ENCODE data around the gene DDX39A. TPM values are rescaled to one million over a fixed set of nuclear protein-coding genes. Genes with fewer than 3 reads are reported as not detected.

The DDX39A gene
- polyA plus RNA-seq, 1 of the 3 experiments (the other 2 are of a cell fraction) = 88.8 TPM

GRCh38 chr19:14446336-14447036 is 27.3 kb upstream of the DDX39A start:
- 96% methylated on average over 7 of the region's 10 CpGs for WGBS (ENCODE audit: low lambda C conversion rate)
- peaks cover 6% of the 10 kb centered on the region for H3F3A ChIP-seq (replicated peaks; ENCODE audit: insufficient read depth)
- CTCF ChIA-PET = interaction anchor here (1.0 to 1.1 kb wide), 2 partner anchors 33 to 39 kb away, joined by 3 to 4 read pairs; no protein-coding TSS in a partner anchor

GRCh38 chr19:14443632-14444216 is 24.6 kb upstream of the DDX39A start:
- peaks cover 15% of the 10 kb centered on the region for H4K20me1 ChIP-seq (ENCODE audit: insufficient read depth)
- no peak overlapping the region for H3K27ac ChIP-seq (ENCODE audit: low read depth in 2 of 2, low read length in 1 of 2)
- H3K4me1 ChIP-seq (ENCODE audit: control insufficient read depth in 1 of 2, insufficient read depth in 2 of 2, low read depth in 1 of 2, low read length in 1 of 2) = peaks cover 0 to 24% of the 10 kb centered on the region in 2 experiments; a peak in 1 of 4 replicates
- DNase-seq = no peak
- ChIA-PET POLR2A (no interaction called here), CTCF (no interaction called here)
- peaks cover 27% of the 10 kb centered on the region for H3K79me2 ChIP-seq (ENCODE audit: insufficient read depth)
- 93% methylated on average over 12 of the region's 14 CpGs for WGBS (ENCODE audit: low lambda C conversion rate)
- H3K36me3 ChIP-seq (replicated peaks in 1 of 2; ENCODE audit: control insufficient read depth in 1 of 2, insufficient read depth in 2 of 2, low read length in 1 of 2) = peaks cover 30 to 32% of the 10 kb centered on the region in 2 experiments
- no peaks in the 10 kb centered on the region for H3F3A ChIP-seq (replicated peaks; ENCODE audit: insufficient read depth)
- no peaks in the 10 kb centered on the region for H3K9me2 ChIP-seq
- H2AFZ ChIP-seq (ENCODE audit: low read depth) = no peak overlapping the region
- no peak for TF ChIP-seq RFX5 (IDR thresholded peaks at IDR 0.05; ENCODE audit: low read length)
- no peak for TF ChIP-seq USF1 (IDR thresholded peaks at IDR 0.05; ENCODE audit: borderline replicate concordance, low read depth)
- TF ChIP-seq TCF12 (IDR thresholded peaks at IDR 0.05) = no peak
- no peak overlapping the region for H3K4me2 ChIP-seq
- H3K9me3 ChIP-seq = no peaks in the 10 kb centered on the region
- no peaks in the 10 kb centered on the region for H3K27me3 ChIP-seq (ENCODE audit: insufficient read depth)
- no peak overlapping the region for H3K9ac ChIP-seq
- H3K4me3 ChIP-seq (ENCODE audit: low read depth in 2 of 2, low read length in 1 of 2) = no peak overlapping the region

More at GRCh38 chr19:14446336-14447036, 27.3 kb upstream of the DDX39A start:
- POLR2A ChIA-PET = no interaction called here
- Histone ChIP-seq H4K20me1 (ENCODE audit: insufficient read depth) (no peaks in the 10 kb centered on the region), H3K27ac (ENCODE audit: low read depth in 2 of 2, low read length in 1 of 2) (no peak overlapping the region), H3K36me3 (replicated peaks in 1 of 2; ENCODE audit: control insufficient read depth in 1 of 2, insufficient read depth in 2 of 2, low read length in 1 of 2) (peaks cover 44 to 45% of the 10 kb centered on the region in 2 experiments), H3K4me3 (ENCODE audit: low read depth in 2 of 2, low read length in 1 of 2) (no peak overlapping the region), H3K9ac (no peak overlapping the region), H3K9me2 (no peaks in the 10 kb centered on the region), H3K27me3 (ENCODE audit: insufficient read depth) (no peaks in the 10 kb centered on the region), H2AFZ (ENCODE audit: low read depth) (no peak overlapping the region), H3K4me1 (ENCODE audit: control insufficient read depth in 1 of 2, insufficient read depth in 2 of 2, low read depth in 1 of 2, low read length in 1 of 2) (peaks cover 0 to 3% of the 10 kb centered on the region in 2 experiments; a peak in 1 of 4 replicates), H3K79me2 (ENCODE audit: insufficient read depth) (peaks cover 4% of the 10 kb centered on the region; the same call in 1 of the 2 replicates), H3K4me2 (no peak overlapping the region), H3K9me3 (no peaks in the 10 kb centered on the region)
- TF ChIP-seq RFX5 (IDR thresholded peaks at IDR 0.05; ENCODE audit: low read length) = no peak
- TF ChIP-seq POLR2AphosphoS5 (IDR thresholded peaks at IDR 0.05; ENCODE audit: low read depth, low read length) = no peak
- TF ChIP-seq EZH2phosphoT487 (IDR thresholded peaks at IDR 0.05; ENCODE audit: borderline replicate concordance, low read depth) = no peak
- no peak for TF ChIP-seq CHD2 (IDR thresholded peaks at IDR 0.05; ENCODE audit: low read length, partially characterized antibody)
- no peak for TF ChIP-seq FOXM1 (IDR thresholded peaks at IDR 0.05; ENCODE audit: low read depth)
- no peak for TF ChIP-seq TAF1 (IDR thresholded peaks at IDR 0.05; ENCODE audit: borderline replicate concordance, low read depth, low read length)
- no peak for TF ChIP-seq RXRA (IDR thresholded peaks at IDR 0.05; ENCODE audit: borderline replicate concordance, low read depth)
- TF ChIP-seq CTCF (IDR thresholded peaks at IDR 0.05) = no peak
- no peak for DNase-seq
